Kasumi-1 (cell line): ENCODE measurements around the gene CPN2.

ENCODE experiments used
- DNase-seq, 2 experiments: peaks; one replicate each; lab custom pipeline; 2025; lab: John Stamatoyannopoulos, UW

Gene CPN2

GRCh38 chr3:194351952-194352536, 916 bp upstream of the CPN2 start:
- no peak for DNase-seq

- no peak for DNase-seq
Measured at GRCh38 chr3:194350726-194351071, 429 bp downstream of the CPN2 start.

- no peak for DNase-seq
Measured at GRCh38 chr3:194348354-194348753, 2.8 kb downstream of the CPN2 start.

- no peak for DNase-seq
Measured at GRCh38 chr3:194346621-194347020, 4.5 kb downstream of the CPN2 start.

GRCh38 chr3:194346035-194346434, 5.1 kb downstream of the CPN2 start:
- no peak for DNase-seq

GRCh38 chr3:194344012-194344411, 7.1 kb downstream of the CPN2 start:
- DNase-seq, result peak; percentile 78 to 81

- no peak for DNase-seq
Measured at GRCh38 chr3:194343561-194343893, 7.6 kb downstream of the CPN2 start.

- no peak for DNase-seq
Measured at GRCh38 chr3:194342861-194343560, 8.1 kb downstream of the CPN2 start.

- no peak for DNase-seq
Measured at GRCh38 chr3:194340757-194341400, 10.2 kb downstream of the CPN2 start.

- DNase-seq, result no peak
Measured at GRCh38 chr3:194339840-194340239, 11.3 kb downstream of the CPN2 start.

GRCh38 chr3:194339356-194339755, 11.8 kb downstream of the CPN2 start:
- no peak for DNase-seq

- DNase-seq, result no peak
Measured at GRCh38 chr3:194337965-194338753, 13.0 kb downstream of the CPN2 start.

GRCh38 chr3:194336601-194337355, 14.3 kb downstream of the CPN2 start:
- no peak for DNase-seq

GRCh38 chr3:194333981-194334320, 17.2 kb downstream of the CPN2 start:
- no peak for DNase-seq

- no peak for DNase-seq
Measured at GRCh38 chr3:194333212-194333980, 17.7 kb downstream of the CPN2 start.

GRCh38 chr3:194332858-194333211, 18.3 kb downstream of the CPN2 start:
- DNase-seq, result no peak

GRCh38 chr3:194330579-194330978, 20.5 kb downstream of the CPN2 start:
- no peak for DNase-seq

- no peak for DNase-seq
Measured at GRCh38 chr3:194330160-194330559, 21.0 kb downstream of the CPN2 start.

GRCh38 chr3:194329583-194329965, 21.6 kb downstream of the CPN2 start:
- DNase-seq, result no peak

GRCh38 chr3:194328942-194329582, 22.1 kb downstream of the CPN2 start:
- no peak for DNase-seq

GRCh38 chr3:194328053-194328657, 23.0 kb downstream of the CPN2 start:
- no peak for DNase-seq
